ENCODE data around the gene TBC1D1. TPM values are rescaled to one million over a fixed set of nuclear protein-coding genes. Genes with fewer than 3 reads are reported as not detected.

TBC1D1 gene
- total RNA-seq, 1 donor from 2014 or later, result 129 TPM

DNA sequence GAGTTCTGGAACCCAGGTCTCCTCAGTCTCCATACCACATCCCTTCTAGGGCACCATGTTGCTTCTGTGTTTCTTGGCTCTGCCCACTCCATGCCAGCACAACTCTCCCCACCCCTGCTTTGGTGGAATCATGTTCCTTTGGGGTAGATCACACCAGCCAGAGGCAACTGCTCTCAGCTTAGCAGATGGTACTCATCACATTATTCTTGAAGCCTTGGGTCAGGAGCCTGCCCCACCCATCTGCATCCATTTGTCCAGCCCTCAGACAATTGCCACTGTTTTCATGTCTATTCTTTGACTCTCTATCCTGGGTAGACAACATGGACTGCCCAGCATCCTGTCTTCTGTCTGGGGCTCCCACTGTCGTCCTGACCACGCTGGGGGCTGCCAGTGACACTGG is 216.9 kb downstream of the TBC1D1 start:
- peaks cover 52% of the 10 kb centered on the region for H3K36me3 ChIP-seq
- no peaks in the 10 kb centered on the region for H3K27me3 ChIP-seq (ENCODE audit: low read depth)
- no peak overlapping the region for H3K4me3 ChIP-seq
- H3K4me1 ChIP-seq, result peaks cover 34% of the 10 kb centered on the region
- no peak for DNase-seq
- TF ChIP-seq, protein P1, sequence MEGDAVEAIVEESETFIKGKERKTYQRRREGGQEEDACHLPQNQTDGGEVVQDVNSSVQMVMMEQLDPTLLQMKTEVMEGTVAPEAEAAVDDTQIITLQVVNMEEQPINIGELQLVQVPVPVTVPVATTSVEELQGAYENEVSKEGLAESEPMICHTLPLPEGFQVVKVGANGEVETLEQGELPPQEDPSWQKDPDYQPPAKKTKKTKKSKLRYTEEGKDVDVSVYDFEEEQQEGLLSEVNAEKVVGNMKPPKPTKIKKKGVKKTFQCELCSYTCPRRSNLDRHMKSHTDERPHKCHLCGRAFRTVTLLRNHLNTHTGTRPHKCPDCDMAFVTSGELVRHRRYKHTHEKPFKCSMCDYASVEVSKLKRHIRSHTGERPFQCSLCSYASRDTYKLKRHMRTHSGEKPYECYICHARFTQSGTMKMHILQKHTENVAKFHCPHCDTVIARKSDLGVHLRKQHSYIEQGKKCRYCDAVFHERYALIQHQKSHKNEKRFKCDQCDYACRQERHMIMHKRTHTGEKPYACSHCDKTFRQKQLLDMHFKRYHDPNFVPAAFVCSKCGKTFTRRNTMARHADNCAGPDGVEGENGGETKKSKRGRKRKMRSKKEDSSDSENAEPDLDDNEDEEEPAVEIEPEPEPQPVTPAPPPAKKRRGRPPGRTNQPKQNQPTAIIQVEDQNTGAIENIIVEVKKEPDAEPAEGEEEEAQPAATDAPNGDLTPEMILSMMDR (IDR thresholded peaks at IDR 0.05; ENCODE audit: borderline replicate concordance), result no peak
- H3K27ac ChIP-seq (replicated peaks), result no peak overlapping the region
- H3K9me3 ChIP-seq (replicated peaks), result no peaks in the 10 kb centered on the region
- intact Hi-C loops (cut with micrococcal nuclease), result no loop called here

DNA sequence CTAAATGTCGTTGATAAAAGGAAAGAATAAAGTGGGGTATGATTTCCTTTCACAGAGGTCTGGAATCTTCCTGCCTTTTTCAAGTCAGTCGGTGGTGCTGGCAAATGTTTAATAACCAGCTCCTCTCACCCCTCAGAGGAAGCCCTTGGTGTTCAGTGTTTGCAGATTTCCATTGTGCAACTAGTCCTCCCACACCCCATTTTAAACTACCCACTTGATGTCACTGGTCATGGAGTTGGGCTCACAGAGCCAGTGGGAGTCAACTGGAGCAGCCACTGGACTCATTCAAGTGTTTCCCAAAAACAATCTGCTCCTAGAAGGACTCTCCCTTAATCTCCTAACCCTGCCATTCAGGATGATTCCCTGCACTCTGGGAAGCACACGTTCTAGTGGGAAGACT is 218.5 kb downstream of the TBC1D1 start:
- TF ChIP-seq, protein P1 (IDR thresholded peaks at IDR 0.05; ENCODE audit: borderline replicate concordance), result no peak
- Histone ChIP-seq H3K27ac (replicated peaks) (no peak overlapping the region), H3K36me3 (peaks cover 36% of the 10 kb centered on the region), H3K4me1 (peaks cover 50% of the 10 kb centered on the region), H3K27me3 (ENCODE audit: low read depth) (no peaks in the 10 kb centered on the region), H3K4me3 (no peak overlapping the region), H3K9me3 (replicated peaks) (no peaks in the 10 kb centered on the region)
- DNase-seq, result no peak
- intact Hi-C loops (cut with micrococcal nuclease), result no loop called here

DNA sequence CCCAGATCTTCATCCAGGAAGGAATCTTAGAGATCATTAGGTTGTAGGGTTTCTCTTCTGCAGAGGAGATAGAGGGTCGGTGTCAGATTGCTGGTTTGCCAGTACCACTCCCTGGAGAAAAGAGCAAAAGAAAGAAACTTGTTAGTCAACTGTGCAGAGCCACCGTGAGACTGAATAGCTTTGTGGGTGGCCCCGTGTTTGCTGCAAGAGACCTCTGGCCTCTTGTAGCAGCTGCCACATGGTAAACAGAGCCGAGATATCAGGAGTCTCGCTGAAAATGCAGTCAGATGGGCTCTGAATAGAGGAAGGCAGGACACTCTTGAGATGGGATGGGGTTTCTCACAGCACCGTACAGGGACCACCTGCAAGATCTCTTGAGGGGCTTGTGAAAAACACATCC is 219.0 kb downstream of the TBC1D1 start:
- TF ChIP-seq, protein P1 (IDR thresholded peaks at IDR 0.05; ENCODE audit: borderline replicate concordance), result no peak
- H3K27ac ChIP-seq (replicated peaks), result no peak overlapping the region
- H3K36me3 ChIP-seq, result peaks cover 31% of the 10 kb centered on the region
- no peaks in the 10 kb centered on the region for H3K27me3 ChIP-seq (ENCODE audit: low read depth)
- peaks cover 55% of the 10 kb centered on the region for H3K4me1 ChIP-seq
- intact Hi-C loops (cut with micrococcal nuclease), result no loop called here
- no peaks in the 10 kb centered on the region for H3K9me3 ChIP-seq (replicated peaks)
- no peak overlapping the region for H3K4me3 ChIP-seq
- no peak for DNase-seq

DNA sequence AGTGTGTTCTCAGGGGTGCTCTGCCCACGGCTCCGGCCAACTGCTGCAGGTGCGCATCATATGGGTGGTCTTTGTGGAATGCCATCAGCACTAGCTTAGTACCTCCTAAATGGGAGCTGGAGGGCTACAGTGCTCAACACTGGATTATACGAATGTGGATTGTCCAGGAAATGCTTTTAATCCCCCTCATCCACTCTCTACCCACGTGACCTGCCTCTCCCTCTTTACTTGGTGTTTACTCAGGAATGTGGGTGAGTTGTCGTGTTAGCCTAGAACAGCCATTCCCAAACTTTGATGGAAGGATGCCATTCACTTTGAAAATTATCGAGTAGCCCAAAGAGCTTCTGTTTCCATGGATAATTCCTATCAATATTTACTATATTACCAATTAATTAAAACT is 220.1 kb downstream of the TBC1D1 start:
- H3K27ac ChIP-seq (replicated peaks), result no peak overlapping the region
- H3K4me3 ChIP-seq, result no peak overlapping the region
- peaks cover 66% of the 10 kb centered on the region for H3K4me1 ChIP-seq
- H3K9me3 ChIP-seq (replicated peaks), result no peaks in the 10 kb centered on the region
- peaks cover 26% of the 10 kb centered on the region for H3K36me3 ChIP-seq
- no peaks in the 10 kb centered on the region for H3K27me3 ChIP-seq (ENCODE audit: low read depth)
- DNase-seq, result no peak
- intact Hi-C loops (cut with micrococcal nuclease), result no loop called here
- TF ChIP-seq, protein P1 (IDR thresholded peaks at IDR 0.05; ENCODE audit: borderline replicate concordance), result no peak

DNA sequence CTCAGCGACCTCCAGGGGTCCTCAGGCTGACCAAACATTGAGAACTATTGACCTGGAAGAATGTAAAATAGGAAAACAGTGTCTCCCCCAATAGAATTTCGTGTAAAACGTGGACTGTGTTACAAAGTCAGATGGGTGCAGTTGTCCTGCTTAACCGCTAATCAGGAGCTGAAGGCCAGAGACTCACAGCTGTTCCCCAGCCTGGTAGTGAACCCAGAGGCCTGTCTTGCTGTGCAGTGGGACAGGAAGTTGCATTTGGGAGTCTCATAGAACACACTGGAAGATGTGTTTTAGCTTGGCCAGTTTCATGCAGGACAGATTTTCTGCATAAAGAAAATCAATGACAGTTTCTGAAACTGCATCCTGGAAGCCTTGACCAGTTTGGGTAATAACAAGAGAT is 220.8 kb downstream of the TBC1D1 start:
- intact Hi-C loops (cut with micrococcal nuclease), result no loop called here
- H3K27ac ChIP-seq (replicated peaks), result peak overlapping the region; percentile 20
- no peaks in the 10 kb centered on the region for H3K9me3 ChIP-seq (replicated peaks)
- no peak for DNase-seq
- no peak overlapping the region for H3K4me3 ChIP-seq
- H3K27me3 ChIP-seq (ENCODE audit: low read depth), result no peaks in the 10 kb centered on the region
- TF ChIP-seq, protein P1 (IDR thresholded peaks at IDR 0.05; ENCODE audit: borderline replicate concordance), result no peak
- H3K36me3 ChIP-seq, result peaks cover 26% of the 10 kb centered on the region
- peaks cover 61% of the 10 kb centered on the region for H3K4me1 ChIP-seq

DNA sequence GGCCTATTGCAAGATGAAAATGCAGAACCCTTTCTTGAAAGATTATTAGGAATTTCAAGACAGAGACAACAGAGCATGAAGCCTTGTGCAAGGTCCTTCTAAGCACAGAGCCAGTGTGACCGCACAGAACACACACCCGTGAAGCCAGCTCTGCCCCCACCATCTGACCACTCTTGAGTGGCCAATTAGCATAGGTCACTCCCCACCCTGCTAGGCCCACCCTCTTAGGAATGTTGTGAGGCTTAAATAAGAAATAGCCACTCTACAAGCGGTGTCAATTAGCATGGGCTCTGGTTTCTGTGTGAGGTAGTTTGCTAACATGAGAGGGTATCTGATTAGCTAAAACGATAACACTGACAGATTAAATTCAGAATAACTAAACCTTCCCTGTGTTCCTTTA is 222.2 kb downstream of the TBC1D1 start:
- H3K36me3 ChIP-seq, result peaks cover 27% of the 10 kb centered on the region
- H3K27me3 ChIP-seq (ENCODE audit: low read depth), result no peaks in the 10 kb centered on the region
- H3K9me3 ChIP-seq (replicated peaks), result no peaks in the 10 kb centered on the region
- intact Hi-C loops (cut with micrococcal nuclease), result no loop called here
- TF ChIP-seq, protein P1 (IDR thresholded peaks at IDR 0.05; ENCODE audit: borderline replicate concordance), result no peak
- peaks cover 59% of the 10 kb centered on the region for H3K4me1 ChIP-seq
- H3K27ac ChIP-seq (replicated peaks), result peak overlapping the region; percentile 64
- no peak overlapping the region for H3K4me3 ChIP-seq
- DNase-seq, result no peak
